Measurements from ENCODE around the gene FGR.

The FGR gene

GRCh38 chr1:27615346-27616192 is 19.4 kb downstream of the FGR start:
- no peak for DNase-seq

- DNase-seq, result no peak
Observed at GRCh38 chr1:27614625-27615344, 20.2 kb downstream of the FGR start.

GRCh38 chr1:27614043-27614624 is 20.9 kb downstream of the FGR start:
- no peak for DNase-seq

GRCh38 chr1:27612718-27613117 is 22.3 kb downstream of the FGR start:
- no peak for DNase-seq

- no peak for DNase-seq
Observed at GRCh38 chr1:27611450-27611849, 23.5 kb downstream of the FGR start.

- DNase-seq, result no peak
Observed at GRCh38 chr1:27609618-27610240, 25.3 kb downstream of the FGR start.

GRCh38 chr1:27609210-27609555 is 25.8 kb downstream of the FGR start:
- no peak for DNase-seq

- DNase-seq, result no peak
Observed at GRCh38 chr1:27607239-27607804, 27.7 kb downstream of the FGR start.

- DNase-seq, result no peak
Observed at GRCh38 chr1:27606708-27607238, 28.2 kb downstream of the FGR start.

GRCh38 chr1:27605796-27606707 is 28.9 kb downstream of the FGR start:
- peak; percentile 47 for DNase-seq

GRCh38 chr1:27605300-27605766 is 29.7 kb downstream of the FGR start:
- DNase-seq, result no peak

GRCh38 chr1:27604579-27605299 is 30.2 kb downstream of the FGR start:
- DNase-seq, result no peak

GRCh38 chr1:27603681-27604578 is 31.1 kb downstream of the FGR start, which contains the start of gene AHDC1:
Gene AHDC1 (minus strand): TSS chr1:27604144. CDS start chr1:27552115, 52,029 bp downstream.
- DNase-seq, result peak; percentile 85

- DNase-seq, result no peak
Observed at GRCh38 chr1:27603309-27603680, 31.7 kb downstream of the FGR start.

GRCh38 chr1:27602462-27603308 is 32.3 kb downstream of the FGR start:
- no peak for DNase-seq

- DNase-seq, result no peak
Observed at GRCh38 chr1:27601771-27602461, 33.1 kb downstream of the FGR start.

- DNase-seq, result no peak
Observed at GRCh38 chr1:27601321-27601770, 33.6 kb downstream of the FGR start.

Data from stimulated activated naive CD4-positive, alpha-beta T cell treated with Interleukin-2 at 50 U/mL for 16 hours (primary cell).